Fibroblast of mammary gland (primary cell): ENCODE results near the gene STAT5B.
"Not testable (repeated sequence)": the region's sequence is repeated elsewhere in the genome, so short reads cannot be mapped to it uniquely, and the experiment has no call there.

ENCODE experiments used
- DNase-seq: peaks from one replicate; pipeline ENCODE4 v3.0.0-alpha.2; 2010; ENCODE audit warnings: low read depth
- H3K4me3 ChIP-seq: 2 replicates; pipeline ENCODE4 v1.5.1; 2011; ENCODE audit warnings: low read depth, mild to moderate bottlenecking, low read length, moderate library complexity; ENCODE audit not compliant: control insufficient read depth
- CTCF ChIP-seq: conservative IDR thresholded peaks from 2 replicates; pipeline ENCODE4 v1.5.1; 2011; ENCODE audit warnings: low read depth, low read length, inconsistent platforms; ENCODE audit not compliant: control insufficient read depth, insufficient read depth

Gene STAT5B

GRCh38 chr17:42240201-42240600 is 36.0 kb downstream of the STAT5B start:
- no peak for DNase-seq
- H3K4me3 ChIP-seq: no peak overlapping the region
- TF ChIP-seq CTCF: no peak

- not testable (repeated sequence) for DNase-seq, H3K4me3 ChIP-seq
These were observed 36.6 kb downstream of the STAT5B start for GRCh38 chr17:42239576-42239975.

DNA sequence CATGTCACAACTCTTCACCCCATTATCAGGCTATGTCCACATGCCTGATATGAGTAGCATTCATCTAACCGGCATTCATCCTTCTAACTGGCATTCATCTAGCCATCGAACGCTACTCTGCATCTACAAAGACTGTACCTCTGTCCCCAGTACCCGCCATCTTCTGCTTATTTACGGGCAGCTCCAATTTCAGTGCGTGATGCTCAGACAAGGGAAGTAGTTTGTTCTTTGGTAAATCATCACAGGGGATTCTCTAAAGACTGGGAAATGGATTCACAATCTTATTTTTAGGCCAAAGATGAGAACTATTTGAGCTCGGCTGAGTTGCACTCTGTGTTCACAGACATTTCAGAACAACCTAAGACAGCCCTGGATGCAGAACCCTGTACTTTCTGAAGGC is 39.4 kb downstream of the STAT5B start:
- DNase-seq: no peak
- TF ChIP-seq CTCF: no peak
- H3K4me3 ChIP-seq: no peak overlapping the region

DNA sequence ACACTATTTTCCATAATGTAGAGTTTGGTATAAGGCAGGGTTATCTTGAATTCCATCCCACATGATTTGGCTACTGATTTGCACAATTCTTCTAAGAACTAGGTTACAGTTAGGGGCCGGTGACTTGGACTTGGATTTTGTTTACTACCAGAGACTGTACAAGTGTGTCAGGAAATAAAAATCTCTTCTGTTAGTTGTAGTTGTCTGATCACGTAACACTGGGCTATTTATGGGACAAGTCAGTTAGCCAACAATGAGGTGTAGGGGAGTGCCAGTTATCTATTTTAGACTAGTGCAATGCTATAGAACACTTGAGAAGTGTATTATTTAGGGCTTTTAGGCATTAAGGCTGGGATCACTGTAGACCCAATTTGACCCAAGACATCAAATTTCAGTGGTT is 42.2 kb downstream of the STAT5B start:
- no peak for TF ChIP-seq CTCF
- no peak overlapping the region for H3K4me3 ChIP-seq
- DNase-seq: no peak

- DNase-seq: peak; percentile 36
- no peak for TF ChIP-seq CTCF
- no peak overlapping the region for H3K4me3 ChIP-seq
These were observed 43.0 kb downstream of the STAT5B start for GRCh38 chr17:42233156-42233555.

DNA sequence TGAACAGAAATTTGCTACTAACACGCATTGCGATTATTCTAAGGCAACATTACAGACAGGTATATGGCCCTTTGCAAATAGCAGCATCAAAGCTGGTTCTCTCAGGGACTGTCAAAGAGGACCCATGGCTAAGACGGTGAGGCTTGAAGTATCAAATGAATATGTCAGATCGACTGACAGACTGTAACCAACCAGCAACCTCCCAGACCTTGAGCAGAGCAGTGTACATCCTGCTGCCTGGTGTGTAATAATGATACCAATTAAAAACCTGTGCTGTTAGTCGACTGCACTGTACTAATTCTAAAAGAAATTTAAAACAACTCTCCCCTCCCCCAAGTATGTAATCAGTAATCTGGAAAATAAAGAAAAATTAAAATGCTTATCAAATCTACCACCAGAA is 46.0 kb downstream of the STAT5B start:
- H3K4me3 ChIP-seq: no peak overlapping the region
- DNase-seq: no peak
- TF ChIP-seq CTCF: no peak

DNA sequence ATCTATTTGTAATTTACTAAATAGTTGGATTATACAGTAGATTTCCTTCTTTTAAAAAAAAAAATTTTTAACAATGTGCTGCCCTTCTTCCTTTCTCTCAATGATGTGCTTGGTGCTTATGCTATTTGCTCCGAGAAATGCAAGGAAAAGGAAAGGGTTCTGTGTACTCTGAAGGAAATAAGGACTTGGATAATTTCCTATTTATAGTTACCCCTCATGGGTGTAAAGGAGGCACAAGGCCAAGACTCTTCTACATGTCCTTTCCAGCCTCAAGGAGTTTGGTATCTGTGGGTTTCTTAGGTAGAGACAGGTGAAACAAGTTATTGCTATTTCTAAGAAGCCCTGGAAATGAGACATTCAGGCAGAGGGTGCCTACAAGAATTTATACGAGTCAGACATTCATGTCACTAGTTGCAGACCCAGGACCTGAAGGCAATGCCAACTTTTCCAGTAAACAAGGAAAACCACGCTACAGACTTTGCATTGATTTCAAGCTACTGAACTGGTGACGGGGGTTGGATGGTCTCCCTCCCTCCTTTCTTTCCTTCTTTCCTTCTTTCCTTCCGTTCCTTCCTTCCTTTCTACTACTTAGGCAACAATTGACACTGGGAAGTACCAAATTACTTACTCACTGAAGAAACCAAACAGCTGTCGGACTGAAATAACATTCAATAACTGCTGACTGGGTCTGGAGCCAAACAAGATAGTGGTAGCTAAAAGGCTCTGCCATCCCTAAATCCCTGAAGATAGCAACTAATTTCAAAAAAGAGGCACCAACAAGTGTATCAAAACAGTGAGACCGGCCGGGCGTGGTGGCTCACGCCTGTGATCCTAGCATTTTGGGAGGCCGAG is 48.1 kb downstream of the STAT5B start:
- H3K4me3 ChIP-seq: no peak overlapping the region
- no peak for TF ChIP-seq CTCF
- DNase-seq: peak; percentile 33
